VCaP (cell line): Measurements from ENCODE around the gene NEUROG3.

ENCODE experiments used
- H3K27ac ChIP-seq: fragments of 450-650 bp; 2 replicates; pipeline ENCODE4 v1.5.1; 2017
- CTCF ChIP-seq: fragments of 450-650 bp; conservative IDR thresholded peaks from 2 replicates; pipeline ENCODE4 v1.5.1; 2017; ENCODE audit warnings: mild to moderate bottlenecking, moderate library complexity

NEUROG3 gene

DNA sequence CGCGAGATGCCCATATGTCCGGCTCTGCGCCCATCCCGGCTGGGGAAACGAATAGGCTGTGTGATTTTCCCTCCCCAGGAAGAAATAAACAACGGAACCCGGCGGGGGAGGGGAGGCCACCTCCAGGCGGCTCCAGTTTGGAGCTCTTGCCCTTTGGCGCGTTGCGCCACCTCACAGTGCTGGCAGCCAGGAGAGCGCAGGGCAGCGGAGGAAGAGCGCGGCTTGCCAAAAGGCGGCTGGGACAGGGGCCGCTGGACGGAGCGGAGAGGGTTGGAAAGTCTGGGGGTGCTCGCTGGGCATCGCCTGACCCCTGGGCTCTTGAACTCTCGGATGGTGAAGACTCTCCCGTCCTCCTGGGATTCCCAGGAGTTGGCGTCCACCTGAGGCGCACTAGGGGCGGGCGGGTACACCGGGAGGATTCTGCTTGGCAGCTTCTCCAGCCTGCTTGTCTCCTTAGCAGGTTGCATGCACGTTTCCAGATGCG lies 5.3 kb upstream of the NEUROG3 start:
- no peak overlapping the region for H3K27ac ChIP-seq
- TF ChIP-seq CTCF = no peak

DNA sequence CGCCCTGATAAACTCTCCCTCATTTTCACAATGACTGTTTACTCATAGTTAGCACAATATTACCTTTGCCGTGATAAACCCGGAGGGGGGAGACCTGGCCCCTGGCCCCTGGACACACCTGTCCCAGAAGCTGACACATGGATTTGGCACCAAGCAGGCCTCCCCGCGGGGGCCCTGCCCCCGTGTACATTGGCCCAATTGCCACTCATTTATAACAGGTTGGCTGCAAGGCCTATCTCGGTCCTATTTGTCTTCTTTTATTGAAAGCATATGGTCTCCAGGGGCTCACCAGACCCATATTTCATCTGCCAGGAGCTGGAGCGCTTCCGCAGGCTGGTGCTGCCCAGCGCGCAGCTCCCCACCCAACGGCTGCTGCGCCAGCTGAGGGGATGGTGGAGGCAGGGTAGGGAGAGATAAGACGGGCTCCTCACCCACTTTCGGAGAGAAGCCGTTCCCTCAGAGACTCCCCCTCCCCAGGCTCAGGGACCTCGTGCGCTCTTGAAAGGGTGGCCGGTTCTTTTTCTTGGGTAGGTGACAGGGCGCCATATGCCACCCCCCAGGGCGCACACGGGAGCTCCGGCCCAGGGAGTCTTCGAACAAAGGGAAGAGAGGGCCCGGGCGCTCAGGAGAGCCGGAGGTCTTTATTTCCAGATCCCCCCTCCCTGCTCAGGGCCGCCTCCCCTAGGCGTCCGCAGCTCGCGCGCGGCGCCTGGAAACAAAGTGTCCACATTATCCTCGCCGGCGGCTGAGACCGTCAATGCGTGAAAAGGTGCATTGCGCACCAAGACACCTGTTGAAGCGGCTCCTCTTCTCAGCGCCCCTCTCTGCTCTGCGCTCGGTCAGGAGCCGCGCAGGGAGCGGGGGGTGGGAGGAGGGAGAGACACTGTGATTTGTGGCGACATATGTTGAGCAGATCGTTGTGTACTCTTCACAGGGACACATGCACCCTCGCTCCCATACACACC lies 4.3 kb upstream of the NEUROG3 start:
- no peak overlapping the region for H3K27ac ChIP-seq
- TF ChIP-seq CTCF = no peak

DNA sequence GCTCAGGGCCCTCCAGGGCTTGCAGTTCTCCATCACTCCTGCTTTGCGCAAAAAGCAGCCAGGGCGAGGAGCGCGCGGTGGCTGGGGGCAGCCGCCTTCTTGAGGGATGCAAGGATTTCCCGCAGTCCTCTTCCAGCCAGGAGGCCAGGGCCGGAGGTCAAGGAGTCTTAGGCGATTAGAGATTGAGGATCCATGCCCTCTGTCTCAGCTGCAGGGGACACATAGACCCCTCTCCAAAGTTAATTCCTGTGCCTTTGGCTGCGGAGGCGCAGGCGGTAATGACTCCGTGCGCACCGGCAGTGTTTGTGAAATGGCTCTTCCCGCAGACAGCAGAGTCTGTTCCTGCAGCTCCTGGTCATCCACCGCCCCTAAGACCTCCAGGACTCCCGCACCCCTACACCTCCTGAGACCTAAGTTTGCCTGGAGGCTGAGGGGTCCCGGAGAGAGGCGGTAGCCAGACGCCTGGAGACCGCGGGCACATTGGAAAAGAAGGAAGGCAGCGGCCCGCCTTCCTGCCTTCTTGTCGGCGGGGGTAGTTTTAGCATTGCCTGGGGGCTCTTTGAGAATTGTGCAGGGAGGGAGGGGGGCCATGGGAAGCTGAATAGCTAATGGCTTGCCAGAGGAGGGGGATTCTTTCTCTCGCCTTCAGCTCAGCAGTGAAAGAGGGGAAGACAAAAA lies 3.3 kb upstream of the NEUROG3 start:
- TF ChIP-seq CTCF = no peak

DNA sequence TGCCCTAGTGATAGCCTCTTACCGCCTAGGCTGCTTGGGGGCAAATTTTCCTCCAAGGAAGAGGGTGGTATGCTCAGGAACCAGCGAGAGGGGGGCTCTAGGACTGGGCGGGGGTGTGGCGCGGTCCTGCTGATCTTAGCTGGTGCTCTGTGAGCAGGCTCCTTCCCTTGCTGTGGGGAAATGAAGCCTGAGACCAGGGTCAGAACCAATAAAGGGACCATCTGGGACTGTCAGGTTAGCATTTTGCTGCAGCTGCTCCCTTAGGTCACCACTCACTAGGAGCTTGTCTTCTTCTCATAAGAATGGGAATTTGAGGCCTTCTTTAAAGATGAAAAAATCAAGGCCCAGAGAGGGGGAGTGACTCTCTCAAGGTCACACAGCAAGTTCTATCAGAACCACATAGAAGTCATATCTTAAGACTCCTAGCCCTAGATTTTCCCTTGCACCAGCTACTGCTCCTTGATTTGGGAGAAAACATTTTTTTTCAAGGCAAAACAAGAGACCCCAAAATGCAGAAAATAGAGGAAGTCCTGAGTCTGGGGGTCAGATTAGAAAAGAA lies 2.0 kb upstream of the NEUROG3 start:
- no peak for TF ChIP-seq CTCF
- H3K27ac ChIP-seq = no peak overlapping the region

More for the DNA sequence above, 3.3 kb upstream of the NEUROG3 start:
- no peak overlapping the region for H3K27ac ChIP-seq

DNA sequence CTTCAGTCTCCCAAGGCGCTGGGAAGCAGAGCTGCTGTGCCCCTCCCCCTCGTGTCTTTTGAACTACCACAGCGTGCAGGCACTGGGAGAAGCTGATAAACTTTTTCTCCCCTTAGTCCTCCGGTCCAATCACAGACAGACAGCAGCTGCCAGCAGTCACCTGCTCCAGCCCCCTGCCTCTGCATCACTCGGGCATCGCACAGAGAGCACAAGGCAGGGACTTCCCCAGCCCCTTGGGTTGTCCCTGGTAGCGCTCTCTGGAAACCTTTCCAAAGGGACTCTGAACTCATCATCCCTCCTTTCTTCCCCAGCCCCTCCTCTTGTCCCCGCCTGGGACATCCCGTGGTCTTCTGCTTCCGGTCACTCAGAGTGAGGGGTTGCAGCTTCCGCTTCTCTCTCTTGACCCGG lies 1.4 kb upstream of the NEUROG3 start:
- no peak overlapping the region for H3K27ac ChIP-seq
- TF ChIP-seq CTCF = no peak

DNA sequence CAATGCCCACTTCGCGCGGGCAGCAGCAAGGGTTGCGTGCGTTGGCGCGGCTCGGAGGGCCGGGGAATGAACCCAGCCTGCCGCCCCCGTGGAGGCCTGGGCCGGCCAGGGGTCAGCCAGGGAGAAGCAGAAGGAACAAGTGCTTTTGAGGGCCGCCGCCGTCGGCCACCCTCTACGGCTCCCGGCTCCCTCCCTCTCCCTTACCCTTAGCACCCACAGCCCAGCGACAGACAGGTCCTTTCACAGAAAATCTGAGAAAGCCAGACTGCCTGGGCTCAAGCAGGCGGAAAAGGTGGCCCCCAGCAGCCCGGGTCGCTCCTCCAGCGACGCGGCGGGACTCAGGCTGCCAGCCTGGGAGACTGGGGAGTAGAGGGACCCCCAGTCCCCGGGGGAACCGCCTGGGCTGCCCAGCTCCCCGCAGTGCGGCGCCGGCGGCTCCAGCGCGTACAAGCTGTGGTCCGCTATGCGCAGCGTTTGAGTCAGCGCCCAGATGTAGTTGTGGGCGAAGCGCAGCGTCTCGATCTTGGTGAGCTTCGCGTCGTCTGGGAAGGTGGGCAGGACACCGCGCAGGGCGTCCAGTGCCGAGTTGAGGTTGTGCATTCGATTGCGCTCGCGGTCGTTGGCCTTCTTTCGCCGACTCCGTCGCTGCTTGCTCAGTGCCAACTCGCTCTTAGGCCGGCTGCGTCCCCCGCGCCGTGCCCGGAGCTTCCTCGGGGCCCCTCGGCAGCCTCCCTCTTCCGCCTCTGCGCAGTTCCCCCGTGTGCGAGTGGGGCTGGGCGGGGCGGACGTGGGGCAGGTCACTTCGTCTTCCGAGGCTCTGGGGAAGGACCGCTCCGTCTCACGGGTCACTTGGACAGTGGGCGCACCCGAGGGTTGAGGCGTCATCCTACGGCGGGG lies 815 bp downstream of the NEUROG3 start:
- no peak overlapping the region for H3K27ac ChIP-seq

More for the DNA sequence above, 815 bp downstream of the NEUROG3 start:
- no peak for TF ChIP-seq CTCF
